PC-3 (cell line): ENCODE data around the gene PEPD. TPM values are rescaled to one million over a fixed set of nuclear protein-coding genes. Genes with fewer than 3 reads are reported as not detected.

Source experiments
- ATAC-seq: fragments of 200-7000 bp; cut with Tn5 transposase; 2 replicates; pipeline ENCODE4 v1.9.1; 2020; ENCODE audit warnings: mild to moderate bottlenecking, moderate library complexity
- BruUV-seq: library from RNA; stranded (reverse); fragments of 400-500 nt; replicated peaks from 2 replicates; lab custom pipeline; 2021; lab: Mats Ljungman, UMichigan
- CTCF ChIA-PET: fragments of 300-600 bp; sonication (Branson Sonifier 250); formaldehyde crosslinking; loops from one replicate; lab custom pipeline; 2022; ENCODE audit warnings: antibody characterized with exemption; lab: Charles Lee
- POLR2A ChIA-PET: fragments of 300-600 bp; sonication (Branson Sonifier 250); formaldehyde crosslinking; loops from one replicate; lab custom pipeline; 2022; ENCODE audit warnings: antibody characterized with exemption; ENCODE audit not compliant: unreplicated experiment; lab: Charles Lee
- DNase-seq: peaks from one replicate; pipeline ENCODE4 v3.0.0-alpha.2; 2015
- H2AFZ ChIP-seq: fragments of 300-600 bp; sonication (generic); 2 replicates; pipeline ENCODE4 v1.6.0; 2016; ENCODE audit warnings: antibody characterized with exemption, low read length
- H3F3A ChIP-seq: fragments of 300-600 bp; sonication (generic); one replicate; pipeline ENCODE4 v1.6.0; 2017; ENCODE audit warnings: antibody characterized with exemption, low read length, control low read depth, mild to moderate bottlenecking; ENCODE audit not compliant: unreplicated experiment
- H3K27ac ChIP-seq: fragments of 300-600 bp; sonication (generic); 2 replicates; pipeline ENCODE4 v1.5.1; 2016; ENCODE audit warnings: mild to moderate bottlenecking, low read length
- H3K27me3 ChIP-seq: fragments of 300-600 bp; sonication (generic); 2 replicates; pipeline ENCODE4 v1.6.1; 2016; ENCODE audit warnings: low read length, mixed read lengths
- H3K36me3 ChIP-seq: fragments of 300-600 bp; sonication (generic); 2 replicates; pipeline ENCODE4 v1.6.1; 2016; ENCODE audit warnings: low read depth, mixed run types, low read length, mixed read lengths
- H3K4me1 ChIP-seq: fragments of 300-600 bp; sonication (generic); 2 replicates; pipeline ENCODE4 v1.5.1; 2016; ENCODE audit warnings: low read length; ENCODE audit not compliant: insufficient read depth
- H3K4me2 ChIP-seq: fragments of 300-600 bp; sonication (generic); 2 replicates; pipeline ENCODE4 v1.6.0; 2016; ENCODE audit warnings: low read length
- H3K4me3 ChIP-seq: fragments of 300-600 bp; sonication (generic); 2 replicates; pipeline ENCODE4 v1.5.1; 2016; ENCODE audit warnings: mild to moderate bottlenecking, low read length, mixed read lengths
- H3K79me2 ChIP-seq: fragments of 300-600 bp; sonication (generic); 2 replicates; pipeline ENCODE4 v1.6.1; 2017; ENCODE audit warnings: low read length, mixed read lengths
- H3K9ac ChIP-seq: fragments of 300-600 bp; sonication (generic); 2 replicates; pipeline ENCODE4 v1.6.0; 2016; ENCODE audit warnings: mild to moderate bottlenecking, low read length
- H3K9me2 ChIP-seq: fragments of 300-600 bp; sonication (generic); replicated peaks from 2 replicates; pipeline ENCODE4 v1.6.1; 2016; ENCODE audit warnings: mixed run types, low read length, mixed read lengths
- H3K9me3 ChIP-seq: fragments of 300-600 bp; sonication (generic); 2 replicates; pipeline ENCODE4 v1.6.1; 2016; ENCODE audit warnings: low read length, mixed read lengths
- H4K20me1 ChIP-seq: fragments of 300-600 bp; sonication (generic); 2 replicates; pipeline ENCODE4 v1.6.1; 2016; ENCODE audit warnings: low read length, mixed read lengths
- EZH2 ChIP-seq: fragments of 300-600 bp; sonication (generic); IDR thresholded peaks from one replicate; pipeline ENCODE4 v1.6.1; 2017; ENCODE audit warnings: antibody characterized with exemption, mild to moderate bottlenecking, low read length; ENCODE audit not compliant: unreplicated experiment
- EZH2phosphoT487 ChIP-seq: fragments of 300-600 bp; sonication (generic); IDR thresholded peaks from 2 replicates; pipeline ENCODE4 v1.6.1; 2018; ENCODE audit warnings: mild to moderate bottlenecking, antibody characterized with exemption, low read length, borderline replicate concordance
- intact Hi-C: fragments of 100-400 bp; cut with micrococcal nuclease; formaldehyde crosslinking; loops from 2 replicates; pipeline ENCODE4 v1.9.0; 2023
- total RNA-seq: library from RNA; depleted of rRNA; stranded (reverse); fragments of >200 nt; gene quantifications from 2 replicates; pipeline ENCODE4 v1.2.3, GENCODE V29; 2014
- TF ChIP-seq, protein P1 (sequence below): fragments of 300-600 bp; sonication (generic); conservative IDR thresholded peaks from 2 replicates; pipeline ENCODE4 v1.5.1; 2017; ENCODE audit warnings: antibody characterized with exemption, low read depth, mild to moderate bottlenecking, low read length

Gene PEPD
- total RNA-seq, 1 experiment from 2014 or later = 53.4 TPM

DNA sequence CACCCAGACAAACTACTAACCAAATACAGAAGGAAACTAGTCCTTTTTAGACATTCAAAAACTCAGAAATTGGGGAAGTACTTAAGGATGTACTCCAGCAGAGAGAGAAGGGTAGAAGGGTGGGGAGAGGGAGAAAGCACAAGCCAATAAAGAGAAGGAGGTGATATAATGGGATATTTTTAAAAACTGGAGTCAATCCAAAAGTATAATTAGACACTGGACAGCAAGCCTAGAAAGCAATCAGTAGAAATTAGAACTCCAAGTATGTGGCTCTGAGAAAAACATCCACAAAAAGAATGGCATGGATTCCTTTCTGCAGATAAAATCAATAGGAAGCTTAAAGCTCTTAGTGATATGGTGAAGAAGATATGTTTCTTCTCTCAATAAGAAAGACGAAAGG, 55.8 kb downstream of the PEPD start:
- Histone ChIP-seq H3K9ac (no peak overlapping the region), H3F3A (no peaks in the 10 kb centered on the region), H4K20me1 (no peaks in the 10 kb centered on the region), H3K79me2 (no peaks in the 10 kb centered on the region), H3K9me3 (no peaks in the 10 kb centered on the region), H3K36me3 (no peaks in the 10 kb centered on the region), H3K4me2 (no peak overlapping the region), H3K27ac (no peak overlapping the region), H3K4me3 (no peak overlapping the region), H2AFZ (no peak overlapping the region), H3K4me1 (no peaks in the 10 kb centered on the region), H3K9me2 (no peaks in the 10 kb centered on the region), H3K27me3 (no peaks in the 10 kb centered on the region)
- TF ChIP-seq EZH2 = no peak
- no peak for TF ChIP-seq EZH2phosphoT487
- TF ChIP-seq, protein P1, sequence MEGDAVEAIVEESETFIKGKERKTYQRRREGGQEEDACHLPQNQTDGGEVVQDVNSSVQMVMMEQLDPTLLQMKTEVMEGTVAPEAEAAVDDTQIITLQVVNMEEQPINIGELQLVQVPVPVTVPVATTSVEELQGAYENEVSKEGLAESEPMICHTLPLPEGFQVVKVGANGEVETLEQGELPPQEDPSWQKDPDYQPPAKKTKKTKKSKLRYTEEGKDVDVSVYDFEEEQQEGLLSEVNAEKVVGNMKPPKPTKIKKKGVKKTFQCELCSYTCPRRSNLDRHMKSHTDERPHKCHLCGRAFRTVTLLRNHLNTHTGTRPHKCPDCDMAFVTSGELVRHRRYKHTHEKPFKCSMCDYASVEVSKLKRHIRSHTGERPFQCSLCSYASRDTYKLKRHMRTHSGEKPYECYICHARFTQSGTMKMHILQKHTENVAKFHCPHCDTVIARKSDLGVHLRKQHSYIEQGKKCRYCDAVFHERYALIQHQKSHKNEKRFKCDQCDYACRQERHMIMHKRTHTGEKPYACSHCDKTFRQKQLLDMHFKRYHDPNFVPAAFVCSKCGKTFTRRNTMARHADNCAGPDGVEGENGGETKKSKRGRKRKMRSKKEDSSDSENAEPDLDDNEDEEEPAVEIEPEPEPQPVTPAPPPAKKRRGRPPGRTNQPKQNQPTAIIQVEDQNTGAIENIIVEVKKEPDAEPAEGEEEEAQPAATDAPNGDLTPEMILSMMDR = no peak
- DNase-seq = no peak
- CTCF ChIA-PET = no interaction called here
- BruUV-seq = no TSS peak
- intact Hi-C loops = no loop called here
- POLR2A ChIA-PET = no interaction called here
- ATAC-seq = no peak

DNA sequence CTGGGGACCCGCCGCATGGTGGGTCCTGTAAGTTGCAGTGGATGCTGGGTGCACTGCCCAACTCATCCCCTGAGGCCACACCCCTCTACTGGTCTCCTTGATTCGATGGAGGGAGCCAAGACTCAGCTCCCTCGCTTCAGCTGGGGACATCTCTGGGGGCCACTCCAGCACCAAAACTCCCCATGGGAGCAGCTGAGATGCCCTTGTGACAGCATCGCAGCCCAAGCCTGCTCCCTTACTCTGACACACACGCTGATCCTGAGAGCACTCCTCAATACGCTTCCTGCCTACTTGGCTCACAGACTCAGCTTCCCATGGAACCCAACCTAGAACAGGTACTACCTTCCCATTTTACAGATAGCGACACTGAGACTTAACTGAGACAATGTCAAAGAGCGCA, 56.2 kb downstream of the PEPD start:
- Histone ChIP-seq H3K36me3 (no peaks in the 10 kb centered on the region), H2AFZ (no peak overlapping the region), H3K4me1 (no peaks in the 10 kb centered on the region), H3K79me2 (no peaks in the 10 kb centered on the region), H3K9me3 (no peaks in the 10 kb centered on the region), H3K27me3 (no peaks in the 10 kb centered on the region), H3K9me2 (no peaks in the 10 kb centered on the region), H3F3A (no peaks in the 10 kb centered on the region), H3K27ac (no peak overlapping the region), H3K4me3 (no peak overlapping the region), H3K9ac (no peak overlapping the region), H3K4me2 (no peak overlapping the region), H4K20me1 (no peaks in the 10 kb centered on the region)
- ChIA-PET POLR2A (no interaction called here), CTCF (no interaction called here)
- BruUV-seq = no TSS peak
- DNase-seq (no peak), ATAC-seq (no peak)
- intact Hi-C loops = no loop called here
- TF ChIP-seq EZH2 (no peak), EZH2phosphoT487 (no peak)
- TF ChIP-seq, protein P1 = no peak

DNA sequence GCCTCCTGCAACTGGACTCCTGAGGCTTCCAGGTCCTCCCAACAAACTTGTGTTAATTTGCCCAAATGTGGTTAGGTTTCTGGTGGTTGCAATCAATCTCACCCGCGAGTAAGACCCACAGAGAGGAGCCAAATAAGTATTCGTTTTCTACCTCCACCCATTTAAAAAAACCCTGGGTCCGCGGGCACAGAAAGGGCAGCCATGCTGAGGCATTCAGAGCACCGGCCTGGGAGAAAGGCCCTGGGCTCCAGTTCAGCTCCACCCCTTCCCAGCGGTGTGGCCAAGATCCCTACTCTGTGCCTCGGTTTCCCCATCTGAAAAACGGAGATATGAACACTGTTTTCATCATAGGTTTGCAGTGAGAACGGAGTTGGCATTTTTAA, 56.9 kb downstream of the PEPD start:
- Histone ChIP-seq H3K4me3 (no peak overlapping the region), H3K4me2 (no peak overlapping the region), H3K27ac (no peak overlapping the region), H3K79me2 (no peaks in the 10 kb centered on the region), H2AFZ (no peak overlapping the region), H4K20me1 (no peaks in the 10 kb centered on the region), H3K9me3 (no peaks in the 10 kb centered on the region), H3K27me3 (no peaks in the 10 kb centered on the region), H3K9ac (no peak overlapping the region), H3F3A (no peaks in the 10 kb centered on the region), H3K4me1 (no peaks in the 10 kb centered on the region), H3K36me3 (no peaks in the 10 kb centered on the region), H3K9me2 (no peaks in the 10 kb centered on the region)
- ChIA-PET CTCF (no interaction called here), POLR2A (no interaction called here)
- DNase-seq = no peak
- TF ChIP-seq, protein P1 = no peak
- TF ChIP-seq EZH2phosphoT487 (no peak), EZH2 (no peak)
- intact Hi-C loops = no loop called here
- BruUV-seq = no TSS peak
- ATAC-seq = no peak
